NT2/D1 (cell line): ENCODE measurements around the gene CDON.
"Not testable (repeated sequence)": the region's sequence is repeated elsewhere in the genome, so short reads cannot be mapped to it uniquely, and the experiment has no call there.

Experiments used
- DNase-seq: peaks from one replicate; pipeline ENCODE4 v3.0.0-alpha.2; 2011; ENCODE audit warnings: low read depth, low spot score
- H3K27me3 ChIP-seq: 2 replicates; pipeline ENCODE4 v1.6.0; 2011; ENCODE audit warnings: mild to moderate bottlenecking; ENCODE audit not compliant: insufficient read length, insufficient read depth
- H3K36me3 ChIP-seq: 2 replicates; pipeline ENCODE4 v1.6.1; 2011; ENCODE audit warnings: mild to moderate bottlenecking, low read length, mixed read lengths; ENCODE audit not compliant: insufficient read depth, insufficient read length
- H3K4me1 ChIP-seq: 2 replicates; pipeline ENCODE4 v1.5.1; 2011; ENCODE audit not compliant: insufficient read depth, insufficient read length
- H3K4me3 ChIP-seq: 2 replicates; pipeline ENCODE4 v1.5.1; 2011; ENCODE audit warnings: low read depth; ENCODE audit not compliant: insufficient read length
- H3K9ac ChIP-seq: 2 replicates; pipeline ENCODE4 v1.6.0; 2011; ENCODE audit warnings: low read depth; ENCODE audit not compliant: insufficient read length
- H3K9me3 ChIP-seq: 2 replicates; pipeline ENCODE4 v1.5.1; 2011; ENCODE audit warnings: mild to moderate bottlenecking, low read length; ENCODE audit not compliant: insufficient read depth
- SUZ12 ChIP-seq: IDR thresholded peaks from 2 replicates; pipeline ENCODE4 v1.6.1; 2011; ENCODE audit not compliant: insufficient read length, insufficient read depth; ENCODE audit errors: extremely low read depth
- YY1 ChIP-seq: IDR thresholded peaks from 2 replicates; pipeline ENCODE4 v1.6.1; 2011; ENCODE audit not compliant: insufficient read length, insufficient read depth
- ZNF274 ChIP-seq: IDR thresholded peaks from 2 replicates; pipeline ENCODE4 v1.6.1; 2011; ENCODE audit warnings: mild to moderate bottlenecking, low read depth, low read length

The CDON gene

GRCh38 chr11:126035718-126036117 lies 26.9 kb downstream of the CDON start:
- H3K9me3 ChIP-seq = no peaks in the 10 kb centered on the region

GRCh38 chr11:126034933-126035425 lies 27.7 kb downstream of the CDON start:
- Histone ChIP-seq H3K9me3 (no peaks in the 10 kb centered on the region), H3K36me3 (no peaks in the 10 kb centered on the region), H3K9ac (no peak overlapping the region), H3K4me1 (no peaks in the 10 kb centered on the region), H3K27me3 (no peaks in the 10 kb centered on the region), H3K4me3 (no peak overlapping the region)
- no peak for DNase-seq
- TF ChIP-seq YY1 (no peak), SUZ12 (no peak), ZNF274 (no peak)

More at GRCh38 chr11:126035718-126036117, 26.9 kb downstream of the CDON start:
- Histone ChIP-seq H3K9ac (no peak overlapping the region), H3K4me3 (no peak overlapping the region), H3K4me1 (no peaks in the 10 kb centered on the region), H3K27me3 (no peaks in the 10 kb centered on the region), H3K36me3 (no peaks in the 10 kb centered on the region)
- no peak for TF ChIP-seq ZNF274
- no peak for TF ChIP-seq YY1
- TF ChIP-seq SUZ12 = no peak
- DNase-seq = no peak

DNA sequence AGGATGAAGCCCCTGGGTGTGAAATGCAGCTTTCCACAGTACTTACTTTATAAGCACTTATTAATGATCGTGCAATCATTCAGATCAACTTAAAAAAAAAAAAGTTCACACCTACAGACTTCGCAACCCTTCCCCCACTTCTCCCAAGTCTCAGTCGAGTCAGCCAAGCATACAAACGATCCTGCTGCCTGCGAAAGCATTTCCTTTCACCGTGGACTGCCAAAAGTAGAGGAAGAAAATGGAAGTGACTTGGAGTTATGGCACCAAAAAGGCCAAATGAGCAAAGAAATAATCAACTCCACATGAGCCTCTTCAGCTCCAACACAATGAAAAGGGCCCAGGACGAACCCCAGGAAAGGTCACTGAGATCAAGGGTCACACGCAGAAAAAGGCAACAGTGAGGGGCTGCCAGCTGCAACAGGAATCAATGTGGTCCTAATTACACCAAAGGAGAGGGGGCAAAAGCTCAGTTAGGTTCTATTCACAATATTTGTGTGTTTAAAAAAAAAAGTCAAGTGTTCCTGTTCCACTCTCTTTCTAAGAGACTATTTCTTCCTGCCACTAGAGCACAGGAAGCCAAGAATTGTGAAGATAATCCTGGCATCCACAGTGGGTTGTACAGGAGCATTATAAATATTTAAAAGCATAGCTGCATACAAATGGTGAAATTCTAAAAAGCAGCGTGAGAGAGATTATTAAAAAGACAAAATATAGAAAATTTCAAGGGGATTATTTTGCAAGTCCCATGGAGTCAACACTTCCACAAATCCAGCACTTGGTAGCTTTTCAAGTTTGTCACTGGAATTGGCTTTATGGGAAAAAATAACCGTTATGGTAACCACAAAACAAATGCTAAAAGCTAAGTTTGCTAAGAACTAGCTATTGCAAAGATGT lies 28.4 kb downstream of the CDON start:
- no peak overlapping the region for H3K4me3 ChIP-seq
- no peaks in the 10 kb centered on the region for H3K4me1 ChIP-seq
- H3K9me3 ChIP-seq = no peaks in the 10 kb centered on the region
- H3K9ac ChIP-seq = no peak overlapping the region
- TF ChIP-seq YY1 = no peak
- no peak for TF ChIP-seq SUZ12
- TF ChIP-seq ZNF274 = no peak
- no peaks in the 10 kb centered on the region for H3K36me3 ChIP-seq
- no peaks in the 10 kb centered on the region for H3K27me3 ChIP-seq
- no peak for DNase-seq

GRCh38 chr11:126032375-126032774 lies 30.3 kb downstream of the CDON start:
- Histone ChIP-seq H3K36me3 (no peaks in the 10 kb centered on the region), H3K4me3 (no peak overlapping the region), H3K4me1 (no peaks in the 10 kb centered on the region), H3K9ac (no peak overlapping the region), H3K9me3 (no peaks in the 10 kb centered on the region), H3K27me3 (no peaks in the 10 kb centered on the region)
- no peak for TF ChIP-seq YY1
- TF ChIP-seq SUZ12 = no peak
- no peak for TF ChIP-seq ZNF274
- DNase-seq = no peak

DNA sequence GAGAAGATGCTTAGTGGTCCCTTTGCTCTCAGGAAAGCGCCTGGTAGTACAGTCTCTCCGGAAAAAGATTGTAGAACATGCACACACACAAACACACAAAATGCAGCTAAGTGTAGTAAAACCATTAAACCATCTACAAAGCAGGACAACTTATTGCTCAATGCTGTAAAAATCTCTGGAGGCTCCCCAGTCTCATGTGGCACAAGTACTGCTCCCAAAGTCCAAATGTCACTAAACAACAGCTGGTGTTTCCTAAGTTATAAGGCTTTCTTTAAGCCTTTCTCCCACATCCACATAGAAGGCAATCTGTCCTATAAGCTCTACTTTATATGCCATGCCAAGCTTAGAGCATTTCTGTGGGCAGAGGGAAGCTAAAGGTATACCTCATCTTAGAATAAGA lies 32.9 kb downstream of the CDON start:
- no peak for DNase-seq
- TF ChIP-seq YY1 (no peak), SUZ12 (no peak), ZNF274 (no peak)
- no peaks in the 10 kb centered on the region for H3K36me3 ChIP-seq
- H3K9me3 ChIP-seq = no peaks in the 10 kb centered on the region
- H3K9ac ChIP-seq = no peak overlapping the region
- no peaks in the 10 kb centered on the region for H3K4me1 ChIP-seq
- no peaks in the 10 kb centered on the region for H3K27me3 ChIP-seq
- no peak overlapping the region for H3K4me3 ChIP-seq

- Histone ChIP-seq H3K27me3 (no peaks in the 10 kb centered on the region), H3K4me3 (no peak overlapping the region), H3K4me1 (no peaks in the 10 kb centered on the region), H3K36me3 (no peaks in the 10 kb centered on the region), H3K9ac (no peak overlapping the region), H3K9me3 (no peaks in the 10 kb centered on the region)
- no peak for DNase-seq
- TF ChIP-seq ZNF274 = no peak
- TF ChIP-seq YY1 = no peak
- TF ChIP-seq SUZ12 = no peak
Observed at GRCh38 chr11:126029237-126029636, 33.4 kb downstream of the CDON start.

GRCh38 chr11:126028534-126028933 lies 34.1 kb downstream of the CDON start:
- not testable (repeated sequence) for H3K4me1 ChIP-seq, H3K4me3 ChIP-seq, H3K36me3 ChIP-seq, H3K27me3 ChIP-seq, H3K9me3 ChIP-seq, DNase-seq, H3K9ac ChIP-seq
